Natural killer cell (primary cell): ENCODE results near the gene NR5A1. TPM values are rescaled to one million over a fixed set of nuclear protein-coding genes. Genes with fewer than 3 reads are reported as not detected.

Experiments
- ATAC-seq, 3 donors: fragments of 150-1000 bp in 2 of 3; fragments of 200-7000 bp in 1 of 3; cut with Tn5 transposase; 1 replicate in 1 of 3; 2 replicates in 2 of 3; pipeline ENCODE4 v1.10.0; 2021; ENCODE audit warnings: mild to moderate bottlenecking in 2 of 3, moderate library complexity in 2 of 3
- DNase-seq, 2 donors: peaks; one replicate each; pipeline versions ENCODE4 v3.0.0 to v3.0.0-alpha.2; 2013 to 2021; ENCODE audit warnings: mixed read lengths in 1 of 2
- H3K27ac ChIP-seq: one replicate; pipeline ENCODE4 v1.5.1; 2013; ENCODE audit warnings: mild to moderate bottlenecking, low read length
- H3K27me3 ChIP-seq: one replicate; pipeline ENCODE4 v1.6.1; 2013; ENCODE audit warnings: low read length; ENCODE audit not compliant: control insufficient read depth, insufficient read depth
- H3K36me3 ChIP-seq: one replicate; pipeline ENCODE4 v1.6.1; 2013; ENCODE audit warnings: low read length; ENCODE audit not compliant: control insufficient read depth, insufficient read depth
- H3K4me1 ChIP-seq: one replicate; pipeline ENCODE4 v1.6.1; 2013; ENCODE audit warnings: low read length; ENCODE audit not compliant: control insufficient read depth, insufficient read depth
- H3K4me3 ChIP-seq: one replicate; pipeline ENCODE4 v1.5.1; 2013; ENCODE audit warnings: low read length
- H3K9me3 ChIP-seq: one replicate; pipeline ENCODE4 v1.6.1; 2013; ENCODE audit warnings: low read length; ENCODE audit not compliant: control insufficient read depth, insufficient read depth
- H3K27ac Mint-ChIP-seq, 2 donors: one replicate each; pipeline ENCODE4 v1.8.0; 2022; ENCODE audit warnings: mild to moderate bottlenecking in 2 of 2, mixed read lengths in 2 of 2, moderate library complexity in 1 of 2
- H3K27me3 Mint-ChIP-seq, 2 donors: one replicate each; pipeline ENCODE4 v1.8.0; 2022; ENCODE audit warnings: low read depth in 2 of 2, mixed read lengths in 2 of 2
- H3K36me3 Mint-ChIP-seq: one replicate; pipeline ENCODE4 v1.8.0; 2022; ENCODE audit warnings: mixed read lengths
- H3K4me1 Mint-ChIP-seq, 2 donors: one replicate each; pipeline ENCODE4 v1.8.0; 2022; ENCODE audit warnings: mixed read lengths in 2 of 2
- H3K4me3 Mint-ChIP-seq: one replicate; pipeline ENCODE4 v1.8.0; 2022; ENCODE audit warnings: mild to moderate bottlenecking, moderate library complexity, mixed read lengths
- H3K9me3 Mint-ChIP-seq, 2 donors: one replicate each; pipeline ENCODE4 v1.8.0; 2022; ENCODE audit warnings: mixed read lengths in 2 of 2
- CTCF ChIP-seq: fragments of 200-600 bp; IDR thresholded peaks from one replicate; pipeline ENCODE4 v1.8.0; 2022; ENCODE audit warnings: antibody characterized with exemption
- WGBS: methylation state at CpG from one replicate; pipeline ENCODE4 v1.1.7; 2013; ENCODE audit warnings: missing lambda C conversion rate; ENCODE audit not compliant: insufficient coverage; 5-methylcytosine and 5-hydroxymethylcytosine counted together
- intact Hi-C: fragments of 100-400 bp; cut with micrococcal nuclease; formaldehyde crosslinking; loops from one replicate; pipeline ENCODE4 v1.14.2; 2022
- total RNA-seq, 4 donors: library from RNA; stranded (reverse); fragments of 120-200 nt in 1 of 4; gene quantifications; one replicate each; pipeline versions ENCODE4 v1.2.3 to v1.2.4, GENCODE V29; 2013 to 2022

Gene NR5A1
- total RNA-seq, 3 donors from 2014 or later (not counting 1 experiment from before 2014, with no cell fraction given), result not detected

GRCh38 chr9:124452841-124453585 is 54.2 kb downstream of the NR5A1 start:
- H3K4me3 Mint-ChIP-seq, result no peak overlapping the region
- peaks cover 6% of the 10 kb centered on the region for H3K27me3 ChIP-seq
- no peak for TF ChIP-seq CTCF

DNA sequence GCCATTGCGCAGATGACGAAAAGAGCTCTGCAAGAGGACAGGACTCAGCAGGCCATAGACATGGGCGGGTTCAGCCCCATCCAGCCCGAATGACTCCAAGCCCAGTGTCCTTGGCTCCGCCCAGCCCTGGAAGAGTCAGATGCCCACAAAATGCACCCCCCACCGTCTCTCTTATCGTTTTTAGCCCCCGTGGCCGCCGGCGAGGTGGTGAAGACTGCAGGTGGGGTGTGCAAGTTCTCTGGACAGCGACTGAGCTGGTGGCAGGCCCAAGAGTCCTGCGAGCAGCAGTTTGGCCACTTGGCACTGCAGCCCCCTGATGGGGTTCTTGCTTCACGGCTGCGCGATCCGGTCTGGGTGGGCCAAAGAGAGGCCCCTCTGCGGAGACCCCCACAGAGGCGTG is 54.9 kb downstream of the NR5A1 start:
- H3K4me3 Mint-ChIP-seq, result no peak overlapping the region
- WGBS, result 84% methylated on average over 19 of the region's 19 CpGs
- no peak for DNase-seq
- no peaks in the 10 kb centered on the region for H3K36me3 Mint-ChIP-seq
- H3K9me3 ChIP-seq, result no peaks in the 10 kb centered on the region
- TF ChIP-seq CTCF, result no peak
- peaks cover 15 to 30% of the 10 kb centered on the region in 2 donors for H3K27me3 Mint-ChIP-seq
- no peaks in the 10 kb centered on the region for H3K9me3 Mint-ChIP-seq
- H3K27ac ChIP-seq, result no peak overlapping the region
- peaks cover 6% of the 10 kb centered on the region for H3K4me1 ChIP-seq
- peaks cover 6% of the 10 kb centered on the region for H3K27me3 ChIP-seq
- no peaks in the 10 kb centered on the region for H3K4me1 Mint-ChIP-seq
- H3K36me3 ChIP-seq, result no peaks in the 10 kb centered on the region
- H3K4me3 ChIP-seq, result no peak overlapping the region
- ATAC-seq, result no peak
- intact Hi-C loops, result no loop called here
- H3K27ac Mint-ChIP-seq, result no peak overlapping the region

More at GRCh38 chr9:124452841-124453585, 54.2 kb downstream of the NR5A1 start:
- WGBS, result 46% methylated on average over 85 of the region's 85 CpGs
- intact Hi-C loops, result no loop called here
- Mint-ChIP-seq H3K4me1 (no peaks in the 10 kb centered on the region), H3K27ac (no peak overlapping the region), H3K27me3 (peaks cover 14 to 30% of the 10 kb centered on the region in 2 donors), H3K9me3 (no peaks in the 10 kb centered on the region), H3K36me3 (no peaks in the 10 kb centered on the region)
- DNase-seq (no peak), ATAC-seq (no peak)
- no peak overlapping the region for H3K27ac ChIP-seq
- no peaks in the 10 kb centered on the region for H3K9me3 ChIP-seq
- H3K4me1 ChIP-seq, result peaks cover 6% of the 10 kb centered on the region
- H3K36me3 ChIP-seq, result no peaks in the 10 kb centered on the region
- H3K4me3 ChIP-seq, result no peak overlapping the region

- Mint-ChIP-seq H3K9me3 (no peaks in the 10 kb centered on the region), H3K4me1 (no peaks in the 10 kb centered on the region), H3K27ac (no peak overlapping the region), H3K4me3 (no peak overlapping the region), H3K27me3 (peaks cover 15 to 30% of the 10 kb centered on the region in 2 donors), H3K36me3 (no peaks in the 10 kb centered on the region)
- intact Hi-C loops, result no loop called here
- no peak for TF ChIP-seq CTCF
- Histone ChIP-seq H3K9me3 (no peaks in the 10 kb centered on the region), H3K27ac (no peak overlapping the region), H3K27me3 (peaks cover 6% of the 10 kb centered on the region), H3K4me1 (peaks cover 6% of the 10 kb centered on the region), H3K36me3 (no peaks in the 10 kb centered on the region), H3K4me3 (no peak overlapping the region)
- no peak for DNase-seq
- ATAC-seq, result no peak
- 46% methylated on average over 19 of the region's 19 CpGs for WGBS
Observed at GRCh38 chr9:124450931-124451661, 56.1 kb downstream of the NR5A1 start.
